Hepatocyte (in vitro differentiated cells): ENCODE data around the gene DYNC2H1. TPM values are rescaled to one million over a fixed set of nuclear protein-coding genes. Genes with fewer than 3 reads are reported as not detected.
A peak's percentile ranks its signal among the peaks of the same experiment; 100 is the strongest.

Experiments
- DNase-seq: peaks from one replicate; pipeline ENCODE4 v3.0.0-alpha.2; 2016; ENCODE audit warnings: low spot score
- H2AFZ ChIP-seq: fragments of 200-600 bp; sonication (generic); 2 replicates; pipeline ENCODE4 v1.6.0; 2016; ENCODE audit warnings: antibody characterized with exemption, mild to moderate bottlenecking
- H3K27ac ChIP-seq: fragments of 200-600 bp; sonication (generic); 2 replicates; pipeline ENCODE4 v1.5.1; 2016; ENCODE audit warnings: mild to moderate bottlenecking
- H3K27me3 ChIP-seq: fragments of 200-600 bp; sonication (generic); 2 replicates; pipeline ENCODE4 v1.6.1; 2016
- H3K36me3 ChIP-seq: fragments of 200-600 bp; sonication (generic); replicated peaks from 2 replicates; pipeline ENCODE4 v1.5.1; 2016; ENCODE audit warnings: low read depth; ENCODE audit not compliant: insufficient read depth
- H3K4me1 ChIP-seq: fragments of 200-600 bp; sonication (generic); 2 replicates; pipeline ENCODE4 v1.5.1; 2016; ENCODE audit warnings: mild to moderate bottlenecking, moderate library complexity; ENCODE audit not compliant: insufficient read depth
- H3K4me2 ChIP-seq: fragments of 200-600 bp; sonication (generic); 2 replicates; pipeline ENCODE4 v1.6.0; 2016
- H3K4me3 ChIP-seq: fragments of 200-600 bp; sonication (generic); 2 replicates; pipeline ENCODE4 v1.5.1; 2016; ENCODE audit warnings: mild to moderate bottlenecking
- H3K79me2 ChIP-seq: fragments of 200-600 bp; sonication (generic); 2 replicates; pipeline ENCODE4 v1.6.0; 2017; ENCODE audit warnings: mild to moderate bottlenecking
- H3K9me2 ChIP-seq: fragments of 200-600 bp; sonication (generic); replicated peaks from 2 replicates; pipeline ENCODE4 v1.6.0; 2017; ENCODE audit warnings: mild to moderate bottlenecking; ENCODE audit not compliant: insufficient read depth
- H3K9me3 ChIP-seq: fragments of 200-600 bp; sonication (generic); 2 replicates; pipeline ENCODE4 v1.5.1; 2016; ENCODE audit warnings: low read depth, mild to moderate bottlenecking
- H4K20me1 ChIP-seq: fragments of 200-600 bp; sonication (generic); 2 replicates; pipeline ENCODE4 v1.6.0; 2016; ENCODE audit warnings: mild to moderate bottlenecking; ENCODE audit not compliant: insufficient read depth, poor library complexity, severe bottlenecking
- CTCF ChIP-seq: fragments of 200-600 bp; sonication (generic); IDR thresholded peaks from 2 replicates; pipeline ENCODE4 v1.5.1; 2016; ENCODE audit warnings: antibody characterized with exemption, mild to moderate bottlenecking; ENCODE audit not compliant: poor library complexity
- EZH2 ChIP-seq: fragments of 200-600 bp; sonication (generic); IDR thresholded peaks from 2 replicates; pipeline ENCODE4 v1.6.1; 2016; ENCODE audit warnings: antibody characterized with exemption, mild to moderate bottlenecking, borderline replicate concordance
- EZH2phosphoT487 ChIP-seq: fragments of 200-600 bp; sonication (generic); IDR thresholded peaks from one replicate; pipeline ENCODE4 v1.6.1; 2018; ENCODE audit warnings: antibody characterized with exemption, mild to moderate bottlenecking, low read depth, moderate library complexity; ENCODE audit not compliant: unreplicated experiment, severe bottlenecking
- WGBS: methylation state at CpG from one replicate; pipeline ENCODE4 v1.1.6; 2016; ENCODE audit warnings: low lambda C conversion rate; ENCODE audit errors: missing lambda C conversion rate; 5-methylcytosine and 5-hydroxymethylcytosine counted together
- polyA plus RNA-seq: library from polyadenylated mRNA; unstranded; fragments of >200 nt; fragmentation: Nextera tagmentation; extraction: Ambion mirVana; gene quantifications from 2 replicates; pipeline ENCODE4 v1.2.1, GENCODE V29; 2016
- total RNA-seq: library from RNA; depleted of rRNA; stranded (reverse); fragments of >200 nt; gene quantifications from 2 replicates; pipeline ENCODE4 v1.2.3, GENCODE V29; 2014

The DYNC2H1 gene
- total and polyA plus RNA-seq, 2 experiments from 2014 or later, result 4.4 to 16.9 TPM

- DNase-seq, result no peak
- Histone ChIP-seq H3K9me2 (no peaks in the 10 kb centered on the region), H3K4me3 (no peak overlapping the region), H3K4me1 (no peaks in the 10 kb centered on the region), H4K20me1 (no peaks in the 10 kb centered on the region), H3K36me3 (no peaks in the 10 kb centered on the region), H3K27ac (no peak overlapping the region), H3K4me2 (no peak overlapping the region), H3K27me3 (no peaks in the 10 kb centered on the region), H3K9me3 (no peaks in the 10 kb centered on the region), H3K79me2 (no peaks in the 10 kb centered on the region), H2AFZ (no peak overlapping the region)
- no peak for TF ChIP-seq EZH2
- no peak for TF ChIP-seq CTCF
- no peak for TF ChIP-seq EZH2phosphoT487
These were observed 38.4 kb downstream of the DYNC2H1 start for GRCh38 chr11:103147627-103148026.

GRCh38 chr11:103157542-103157941, 48.3 kb downstream of the DYNC2H1 start:
- WGBS, result 96% methylated on average over 3 of the region's 3 CpGs
- Histone ChIP-seq H4K20me1 (no peaks in the 10 kb centered on the region), H3K27me3 (no peaks in the 10 kb centered on the region), H3K9me3 (no peaks in the 10 kb centered on the region), H3K4me1 (no peaks in the 10 kb centered on the region), H2AFZ (no peak overlapping the region), H3K36me3 (no peaks in the 10 kb centered on the region), H3K27ac (no peak overlapping the region), H3K9me2 (no peaks in the 10 kb centered on the region), H3K79me2 (no peaks in the 10 kb centered on the region), H3K4me3 (no peak overlapping the region), H3K4me2 (no peak overlapping the region)
- no peak for DNase-seq
- TF ChIP-seq EZH2 (no peak), EZH2phosphoT487 (no peak), CTCF (no peak)

GRCh38 chr11:103164093-103164796, 55.0 kb downstream of the DYNC2H1 start:
- no peaks in the 10 kb centered on the region for H3K79me2 ChIP-seq
- peak overlapping the region; percentile 2 for H3K27ac ChIP-seq
- no peaks in the 10 kb centered on the region for H4K20me1 ChIP-seq
- H2AFZ ChIP-seq, result no peak overlapping the region
- 58% methylated on average over 2 of the region's 2 CpGs for WGBS
- TF ChIP-seq EZH2phosphoT487, result no peak
- no peak for TF ChIP-seq EZH2
- no peak for TF ChIP-seq CTCF
- no peak for DNase-seq
- no peaks in the 10 kb centered on the region for H3K9me2 ChIP-seq
- no peaks in the 10 kb centered on the region for H3K36me3 ChIP-seq
- H3K4me2 ChIP-seq, result peak overlapping the region; percentile 25
- no peak overlapping the region for H3K4me3 ChIP-seq
- H3K4me1 ChIP-seq, result no peaks in the 10 kb centered on the region
- no peaks in the 10 kb centered on the region for H3K9me3 ChIP-seq
- H3K27me3 ChIP-seq, result no peaks in the 10 kb centered on the region
